ENCODE data around the gene NUDT14.

The NUDT14 gene

GRCh38 chr14:105161964-105162668, 19.0 kb downstream of the NUDT14 start:
- TF ChIP-seq EZH2phosphoT487 (IDR thresholded peaks at IDR 0.05; ENCODE audit: low read depth) (no peak), CTCF (IDR thresholded peaks at IDR 0.05; ENCODE audit: low read depth, low read length) (no peak)

DNA sequence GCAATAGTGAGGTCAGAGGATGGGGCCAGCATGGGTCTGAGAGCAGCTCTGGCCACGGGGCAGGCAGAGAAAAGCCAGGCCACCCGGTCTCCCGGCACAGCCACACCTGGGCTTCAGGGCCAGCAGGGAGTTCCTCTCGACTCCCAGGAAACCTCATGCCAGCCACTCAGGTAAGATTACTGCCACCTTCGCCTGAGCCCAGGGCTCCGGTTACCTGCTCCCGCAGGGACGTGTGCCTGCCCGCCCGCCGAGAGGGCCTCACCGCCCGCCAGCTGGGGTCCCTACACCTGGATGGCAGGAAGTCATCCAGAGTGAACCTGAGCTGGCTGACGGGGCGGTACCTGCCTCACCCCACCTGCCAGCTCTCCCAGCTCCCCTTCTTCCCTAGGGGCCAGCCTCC, 19.8 kb downstream of the NUDT14 start:
- Histone ChIP-seq H4K20me1 (ENCODE audit: insufficient read depth, low read length) (no peaks in the 10 kb centered on the region), H3K4me1 (ENCODE audit: low read length) (no peaks in the 10 kb centered on the region)

More at GRCh38 chr14:105161964-105162668, 19.0 kb downstream of the NUDT14 start:
- H3K9ac ChIP-seq (ENCODE audit: low read length) = no peak overlapping the region
- no peak overlapping the region for H3K4me3 ChIP-seq (ENCODE audit: low read length)
- H2AFZ ChIP-seq (ENCODE audit: low read depth, low read length) = no peak overlapping the region
- no peaks in the 10 kb centered on the region for H3K9me3 ChIP-seq (ENCODE audit: insufficient read depth, low read length)
- no peaks in the 10 kb centered on the region for H3K27me3 ChIP-seq (ENCODE audit: low read depth, low read length)
- H3K79me2 ChIP-seq (ENCODE audit: low read length) = no peaks in the 10 kb centered on the region
- H3K27ac ChIP-seq (ENCODE audit: low read length) = no peak overlapping the region
- no peaks in the 10 kb centered on the region for H4K20me1 ChIP-seq (ENCODE audit: insufficient read depth, low read length)
- H3K4me1 ChIP-seq (ENCODE audit: low read length) = no peaks in the 10 kb centered on the region
- H3K4me2 ChIP-seq (ENCODE audit: low read length) = no peak overlapping the region
- no peaks in the 10 kb centered on the region for H3K36me3 ChIP-seq (replicated peaks; ENCODE audit: low read depth, low read length)

GRCh38 chr14:105160776-105161175, 20.3 kb downstream of the NUDT14 start:
- Histone ChIP-seq H3K9me3 (ENCODE audit: insufficient read depth, low read length) (no peaks in the 10 kb centered on the region), H4K20me1 (ENCODE audit: insufficient read depth, low read length) (no peaks in the 10 kb centered on the region), H3K27ac (ENCODE audit: low read length) (no peak overlapping the region), H3K36me3 (replicated peaks; ENCODE audit: low read depth, low read length) (no peaks in the 10 kb centered on the region), H3K9ac (ENCODE audit: low read length) (no peak overlapping the region), H3K79me2 (ENCODE audit: low read length) (no peaks in the 10 kb centered on the region), H2AFZ (ENCODE audit: low read depth, low read length) (no peak overlapping the region), H3K4me1 (ENCODE audit: low read length) (no peaks in the 10 kb centered on the region), H3K27me3 (ENCODE audit: low read depth, low read length) (no peaks in the 10 kb centered on the region), H3K4me3 (ENCODE audit: low read length) (no peak overlapping the region), H3K4me2 (ENCODE audit: low read length) (no peak overlapping the region)
- TF ChIP-seq CTCF (IDR thresholded peaks at IDR 0.05; ENCODE audit: low read depth, low read length) = no peak
- no peak for TF ChIP-seq EZH2phosphoT487 (IDR thresholded peaks at IDR 0.05; ENCODE audit: low read depth)

More for the DNA sequence above, 19.8 kb downstream of the NUDT14 start:
- Histone ChIP-seq H3K4me2 (ENCODE audit: low read length) (no peak overlapping the region), H3K9me3 (ENCODE audit: insufficient read depth, low read length) (no peaks in the 10 kb centered on the region), H3K9ac (ENCODE audit: low read length) (no peak overlapping the region), H3K27me3 (ENCODE audit: low read depth, low read length) (no peaks in the 10 kb centered on the region), H3K79me2 (ENCODE audit: low read length) (no peaks in the 10 kb centered on the region), H3K27ac (ENCODE audit: low read length) (no peak overlapping the region), H2AFZ (ENCODE audit: low read depth, low read length) (no peak overlapping the region), H3K4me3 (ENCODE audit: low read length) (no peak overlapping the region), H3K36me3 (replicated peaks; ENCODE audit: low read depth, low read length) (no peaks in the 10 kb centered on the region)
- TF ChIP-seq EZH2phosphoT487 (IDR thresholded peaks at IDR 0.05; ENCODE audit: low read depth) = no peak
- TF ChIP-seq CTCF (IDR thresholded peaks at IDR 0.05; ENCODE audit: low read depth, low read length) = no peak

- Histone ChIP-seq H3K9ac (ENCODE audit: low read length) (no peak overlapping the region), H3K4me1 (ENCODE audit: low read length) (no peaks in the 10 kb centered on the region), H3K27me3 (ENCODE audit: low read depth, low read length) (no peaks in the 10 kb centered on the region), H3K79me2 (ENCODE audit: low read length) (no peaks in the 10 kb centered on the region), H3K4me2 (ENCODE audit: low read length) (no peak overlapping the region), H3K27ac (ENCODE audit: low read length) (no peak overlapping the region), H2AFZ (ENCODE audit: low read depth, low read length) (no peak overlapping the region), H3K36me3 (replicated peaks; ENCODE audit: low read depth, low read length) (no peaks in the 10 kb centered on the region), H3K4me3 (ENCODE audit: low read length) (no peak overlapping the region), H4K20me1 (ENCODE audit: insufficient read depth, low read length) (no peaks in the 10 kb centered on the region), H3K9me3 (ENCODE audit: insufficient read depth, low read length) (no peaks in the 10 kb centered on the region)
- no peak for TF ChIP-seq EZH2phosphoT487 (IDR thresholded peaks at IDR 0.05; ENCODE audit: low read depth)
- TF ChIP-seq CTCF (IDR thresholded peaks at IDR 0.05; ENCODE audit: low read depth, low read length) = no peak
Measured at GRCh38 chr14:105159344-105159743, 21.8 kb downstream of the NUDT14 start.

All from OCI-LY3 (cell line).